ENCODE data around the gene MAP6. TPM values are rescaled to one million over a fixed set of nuclear protein-coding genes. Genes with fewer than 3 reads are reported as not detected.

Gene MAP6
- polyA plus RNA-seq, 3 donors: 1.1 to 1.8 (median 1.3) TPM

- WGBS, 3 donors: 93 to 98% (median 96%) methylated on average over 8 of the region's 8 CpGs
Measured at GRCh38 chr11:75548595-75549272, 120.1 kb downstream of the MAP6 start.

GRCh38 chr11:75547617-75548058 is 121.2 kb downstream of the MAP6 start:
- no peak overlapping the region for H3K27ac ChIP-seq (ENCODE audit: low read depth, low read length)
- WGBS, 3 donors: 20 to 26% (median 20%) methylated on average over 7 of the region's 7 CpGs

More at GRCh38 chr11:75548595-75549272, 120.1 kb downstream of the MAP6 start:
- no peak overlapping the region for H3K27ac ChIP-seq (ENCODE audit: low read depth, low read length)

GRCh38 chr11:75547177-75547576 is 121.7 kb downstream of the MAP6 start:
- 90 to 97% (median 96%) methylated on average over 1 of the region's 1 CpG for WGBS, 3 donors
- H3K27ac ChIP-seq (ENCODE audit: low read depth, low read length): no peak overlapping the region

- H3K27ac ChIP-seq (ENCODE audit: low read depth, low read length): no peak overlapping the region
- WGBS, 3 donors: 90 to 94% (median 91%) methylated on average over 6 of the region's 6 CpGs
Measured at GRCh38 chr11:75543806-75544205, 125.0 kb downstream of the MAP6 start.

- no peak overlapping the region for H3K27ac ChIP-seq (ENCODE audit: low read depth, low read length)
- 88 to 96% (median 89%) methylated on average over 1 of the region's 1 CpG for WGBS, 3 donors
Measured at GRCh38 chr11:75542088-75542438, 126.8 kb downstream of the MAP6 start.

GRCh38 chr11:75541193-75542087 is 127.4 kb downstream of the MAP6 start:
- H3K27ac ChIP-seq (ENCODE audit: low read depth, low read length): no peak overlapping the region
- WGBS, 3 donors: 91 to 96% (median 91%) methylated on average over 4 of the region's 4 CpGs

- 71 to 82% (median 77%) methylated on average over 9 of the region's 9 CpGs for WGBS, 3 donors
- H3K27ac ChIP-seq (ENCODE audit: low read depth, low read length): no peak overlapping the region
Measured at GRCh38 chr11:75539459-75540334, 129.1 kb downstream of the MAP6 start.

GRCh38 chr11:75538150-75538942 is 130.5 kb downstream of the MAP6 start:
- WGBS, 3 donors: 79 to 81% (median 81%) methylated on average over 11 of the region's 11 CpGs

GRCh38 chr11:75537740-75538139 is 131.1 kb downstream of the MAP6 start:
- 72 to 82% (median 77%) methylated on average over 5 of the region's 5 CpGs for WGBS, 3 donors

More at GRCh38 chr11:75538150-75538942, 130.5 kb downstream of the MAP6 start:
- H3K27ac ChIP-seq (ENCODE audit: low read depth, low read length): no peak overlapping the region

More at GRCh38 chr11:75537740-75538139, 131.1 kb downstream of the MAP6 start:
- H3K27ac ChIP-seq (ENCODE audit: low read depth, low read length): no peak overlapping the region

Other genes starting within 250 kb of the MAP6 start
- 1 to 10 TPM in 1 of 3 donors, under 1 TPM in 2; 0.56 to 2.3 (median 0.65) TPM for gene KLHL35, start 235.8 kb downstream of the MAP6 start, polyA plus RNA-seq
- 10 to 100 TPM; 25.6 to 49.8 (median 34.1) TPM for gene GDPD5, start 143.1 kb downstream of the MAP6 start, polyA plus RNA-seq
- gene SERPINH1, start 106.8 kb downstream of the MAP6 start, polyA plus RNA-seq: 100 to 1,000 TPM in 2 of 3 donors, 10 to 100 TPM in 1; 54.8 to 299 (median 110) TPM
- gene MOGAT2, start 48.8 kb upstream of the MAP6 start, polyA plus RNA-seq: 1 to 10 TPM in 1 of 3 donors, under 1 TPM in 2; 0.18 to 2.0 (median 0.34) TPM
- gene DGAT2, start 99.7 kb upstream of the MAP6 start, polyA plus RNA-seq: 1,000 to 10,000 TPM in 1 of 3 donors, 100 to 1,000 TPM in 2; 140 to 1,953 (median 168) TPM
- 10 to 100 TPM in 2 of 3 donors, 1 to 10 TPM in 1; 3.8 to 19.2 (median 13.4) TPM for gene UVRAG, start 146.2 kb upstream of the MAP6 start, polyA plus RNA-seq